RPMI7951 (cell line): ENCODE data around the gene EPB41. TPM values are rescaled to one million over a fixed set of nuclear protein-coding genes. Genes with fewer than 3 reads are reported as not detected.
"Not testable (repeated sequence)": the region's sequence is repeated elsewhere in the genome, so short reads cannot be mapped to it uniquely, and the experiment has no call there.

Experiments
- DNase-seq: peaks from one replicate; pipeline ENCODE4 v3.0.0-alpha.2; 2012; ENCODE audit warnings: low read depth
- total RNA-seq: library from RNA; depleted of rRNA; stranded (reverse); fragments of >200 nt; shearing (Covaris generic); gene quantifications from 2 replicates; pipeline ENCODE4 v1.2.3, GENCODE V29; 2014; rRNA removed

Gene EPB41
- total RNA-seq: 12.1 and 12.8 TPM in 2 replicates

- DNase-seq: peak; percentile 86
Observed at GRCh38 chr1:28914228-28915030, at the start of gene EPB41. EPB41 (plus strand) TSS chr1:28914569; CDS start chr1:28987438, 72,869 bp downstream.

GRCh38 chr1:28864695-28865094 is 49.7 kb upstream of the EPB41 start:
- no peak for DNase-seq

- DNase-seq: no peak
Observed at GRCh38 chr1:28865997-28866650, 48.2 kb upstream of the EPB41 start.

- no peak for DNase-seq
Observed at GRCh38 chr1:28867850-28868249, 46.5 kb upstream of the EPB41 start.

- no peak for DNase-seq
Observed at GRCh38 chr1:28869952-28870351, 44.4 kb upstream of the EPB41 start.

- no peak for DNase-seq
Observed at GRCh38 chr1:28871631-28872401, 42.6 kb upstream of the EPB41 start.

GRCh38 chr1:28875134-28875533 is 39.2 kb upstream of the EPB41 start:
- DNase-seq: not testable (repeated sequence)

GRCh38 chr1:28877132-28877781 is 37.1 kb upstream of the EPB41 start:
- DNase-seq: peak; percentile 63

- no peak for DNase-seq
Observed at GRCh38 chr1:28878796-28879195, 35.6 kb upstream of the EPB41 start.

- peak; percentile 81 for DNase-seq
Observed at GRCh38 chr1:28882009-28882628, 32.2 kb upstream of the EPB41 start.

- DNase-seq: no peak
Observed at GRCh38 chr1:28883242-28883616, 31.1 kb upstream of the EPB41 start.

GRCh38 chr1:28885472-28885877 is 28.9 kb upstream of the EPB41 start:
- no peak for DNase-seq

- DNase-seq: no peak
Observed at GRCh38 chr1:28885977-28886730, 28.2 kb upstream of the EPB41 start.

GRCh38 chr1:28886731-28887418 is 27.5 kb upstream of the EPB41 start:
- DNase-seq: peak; percentile 81

- DNase-seq: no peak
Observed at GRCh38 chr1:28887419-28887834, 26.9 kb upstream of the EPB41 start.

GRCh38 chr1:28887835-28888682 is 26.3 kb upstream of the EPB41 start:
- DNase-seq: no peak

GRCh38 chr1:28888915-28889314 is 25.5 kb upstream of the EPB41 start:
- no peak for DNase-seq

- DNase-seq: no peak
Observed at GRCh38 chr1:28889357-28889756, 25.0 kb upstream of the EPB41 start.

GRCh38 chr1:28890435-28890834 is 23.9 kb upstream of the EPB41 start:
- no peak for DNase-seq
